Fibroblast of peridontal ligament (primary cell): ENCODE data around the gene LRATD1.
"Not testable (repeated sequence)": the region's sequence is repeated elsewhere in the genome, so short reads cannot be mapped to it uniquely, and the experiment has no call there.

Experiments used
- DNase-seq: peaks from one replicate; pipeline ENCODE4 v3.0.0-alpha.2; 2010; ENCODE audit errors: extremely low read depth

LRATD1 gene

DNA sequence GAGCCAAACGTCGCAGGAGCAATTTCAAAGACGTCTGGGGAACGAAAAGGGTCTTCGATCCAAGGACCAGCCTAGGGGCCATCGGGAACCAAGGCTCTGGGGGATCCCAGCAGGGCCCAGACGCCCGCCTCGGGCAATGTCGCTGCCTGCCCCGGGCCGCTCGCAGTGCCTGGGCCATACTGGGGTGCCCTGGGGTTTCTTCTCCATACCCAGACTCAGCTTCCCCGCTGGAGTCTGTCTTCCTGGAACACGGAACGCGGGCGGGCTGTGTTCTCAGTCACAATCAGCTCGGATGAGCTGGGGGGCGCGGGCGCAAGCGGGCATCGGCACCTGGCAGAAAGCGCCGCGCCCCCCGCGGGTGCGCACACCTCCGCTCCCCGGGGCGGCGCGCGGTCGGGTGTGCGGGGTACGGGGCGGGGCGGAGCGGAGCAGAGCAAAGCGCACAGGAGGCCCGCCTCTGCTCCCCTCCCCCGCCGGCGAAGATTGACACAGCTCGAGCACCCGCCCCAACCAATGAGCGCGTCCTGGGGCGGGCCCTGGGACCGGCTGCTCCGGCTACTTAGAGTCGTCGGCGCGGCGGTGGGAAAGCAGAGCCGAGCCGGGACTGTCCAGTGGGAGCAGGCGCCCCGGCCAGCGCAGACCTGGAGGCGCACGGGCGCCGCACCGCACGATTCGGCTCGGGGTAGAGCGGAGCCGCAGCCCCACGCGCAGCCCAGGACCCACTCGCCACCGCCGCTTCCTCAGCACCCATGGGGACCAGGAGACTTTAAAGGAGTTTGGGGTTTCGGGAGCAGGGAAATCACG, at the start of gene LRATD1:
TSS of gene LRATD1 (plus strand) at position 585 of the 804 bp plus-strand sequence. CDS start 1,263 bp downstream, outside the sequence.
- peak; percentile 50 for DNase-seq

- no peak for DNase-seq
These were observed 49.5 kb upstream of the LRATD1 start for GRCh38 chr2:14583059-14583458.

- DNase-seq = no peak
These were observed 48.7 kb upstream of the LRATD1 start for GRCh38 chr2:14583802-14584201.

DNA sequence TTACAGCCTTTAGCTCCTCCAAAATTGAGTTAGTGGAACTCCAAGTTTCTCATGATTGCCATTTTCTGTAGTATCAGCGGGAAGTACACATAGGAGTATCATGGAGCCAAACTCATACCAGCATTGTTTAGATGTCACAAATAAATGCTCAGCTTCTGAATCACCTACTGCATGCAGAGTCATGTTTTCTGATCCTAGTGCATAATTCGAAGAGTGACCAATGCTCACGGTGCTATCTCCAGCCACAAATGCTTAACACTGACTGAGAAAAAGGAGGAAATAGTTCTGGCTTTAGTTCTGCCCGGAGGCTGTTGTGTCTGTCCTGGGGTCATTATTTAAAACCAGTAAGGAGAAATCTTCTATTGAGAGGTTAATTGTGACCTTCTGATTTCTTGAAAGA, 45.4 kb upstream of the LRATD1 start:
- no peak for DNase-seq

- no peak for DNase-seq
These were observed 31.3 kb upstream of the LRATD1 start for GRCh38 chr2:14601156-14601770.

DNA sequence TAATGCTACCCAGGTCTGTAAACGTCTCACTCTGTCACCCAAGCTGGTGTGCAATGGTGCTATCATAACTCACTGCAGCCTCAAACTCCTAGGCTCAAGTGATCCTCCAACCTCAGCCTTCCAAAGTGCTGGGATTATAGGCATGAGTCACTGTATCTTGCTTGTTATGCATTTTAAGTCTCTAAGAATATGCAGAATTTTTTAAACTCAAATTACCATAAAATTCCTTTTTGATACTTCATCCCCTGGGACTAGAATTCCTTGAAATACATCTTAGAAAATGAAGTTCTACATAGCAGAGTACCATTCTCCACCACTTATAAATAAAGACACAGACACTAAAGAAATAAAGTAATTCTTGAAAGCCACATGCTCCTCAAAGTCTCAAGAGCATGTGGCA, 30.2 kb upstream of the LRATD1 start:
- DNase-seq = peak; percentile 4

DNA sequence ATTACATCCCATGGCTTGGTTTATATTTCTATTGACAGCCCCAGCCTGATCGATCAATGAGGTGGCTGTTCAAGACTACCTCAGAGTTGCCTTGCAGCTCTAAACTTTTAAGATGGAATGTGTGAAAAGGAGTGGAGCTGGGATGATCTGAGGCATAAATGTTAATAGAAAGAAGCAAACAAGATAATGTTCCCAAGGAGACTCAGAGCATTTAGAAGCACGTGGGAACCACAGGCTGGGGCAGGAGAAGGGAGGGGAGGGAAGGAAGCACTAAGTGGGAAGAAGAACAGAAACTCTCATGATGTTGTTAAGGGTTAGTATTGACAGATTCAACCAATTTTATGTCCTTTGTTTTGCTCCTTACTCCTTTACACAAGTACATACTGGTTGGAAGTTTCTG, 28.8 kb upstream of the LRATD1 start:
- DNase-seq = no peak

GRCh38 chr2:14608245-14608644, 24.3 kb upstream of the LRATD1 start:
- no peak for DNase-seq

GRCh38 chr2:14614017-14614416, 18.5 kb upstream of the LRATD1 start:
- peak; percentile 9 for DNase-seq

DNA sequence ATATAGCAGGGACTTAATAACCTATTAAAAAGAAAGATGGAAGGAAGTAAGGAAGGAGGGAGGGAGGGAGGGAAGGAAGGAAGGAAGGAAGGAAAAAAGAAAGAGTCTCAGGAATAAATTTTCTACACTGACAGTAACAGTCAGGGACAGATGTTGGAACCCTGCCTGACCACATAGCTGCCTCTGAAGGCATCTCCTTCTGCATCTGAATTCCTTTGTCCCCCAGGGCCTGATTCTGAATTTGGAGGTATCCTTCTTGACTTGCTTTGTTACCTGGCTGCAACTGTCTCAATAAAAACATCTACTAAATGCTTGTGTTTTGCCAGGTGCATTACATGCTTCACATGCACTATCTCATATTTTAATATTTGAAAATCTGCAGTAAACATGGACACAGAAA, 17.4 kb upstream of the LRATD1 start:
- no peak for DNase-seq

DNA sequence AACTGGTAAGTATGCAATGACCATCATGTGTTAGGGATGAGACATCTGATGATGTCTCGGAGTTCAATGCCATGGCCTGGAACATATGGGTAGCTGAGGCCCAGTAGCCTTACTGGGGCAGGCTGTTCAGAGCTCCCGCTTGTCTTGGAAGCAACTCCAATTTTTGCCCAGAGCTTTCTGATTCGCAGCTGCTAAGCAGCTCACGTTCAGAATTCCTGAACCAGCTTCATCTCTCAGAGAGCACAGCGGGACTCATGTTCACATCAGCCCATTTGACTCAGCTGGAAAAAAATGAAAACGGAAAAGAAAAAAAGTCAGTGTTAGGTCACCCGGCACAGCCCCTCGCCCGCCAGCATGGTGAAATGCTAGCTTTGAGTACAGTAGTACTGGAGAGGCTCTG, 16.8 kb upstream of the LRATD1 start:
- no peak for DNase-seq

GRCh38 chr2:14616342-14616741, 16.2 kb upstream of the LRATD1 start:
- no peak for DNase-seq

DNA sequence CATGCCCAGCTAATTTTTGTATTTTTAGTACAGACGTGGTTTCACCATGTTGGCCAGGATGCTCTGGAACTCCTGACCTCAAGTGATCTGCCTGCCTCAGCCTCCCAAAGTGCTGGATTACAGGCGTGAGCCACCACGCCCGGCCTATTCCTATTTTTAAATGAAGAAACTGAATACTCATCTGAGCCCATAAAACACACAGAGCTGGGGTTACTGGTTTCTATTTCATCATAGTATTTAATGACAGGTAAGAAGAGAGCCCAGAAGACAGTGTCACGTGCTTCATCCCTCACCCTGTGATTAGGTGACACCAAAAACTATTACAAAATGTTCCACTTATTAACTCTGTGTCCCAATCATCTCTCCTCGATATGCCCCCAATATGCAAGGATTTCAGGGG, 15.6 kb upstream of the LRATD1 start:
- DNase-seq = no peak

DNA sequence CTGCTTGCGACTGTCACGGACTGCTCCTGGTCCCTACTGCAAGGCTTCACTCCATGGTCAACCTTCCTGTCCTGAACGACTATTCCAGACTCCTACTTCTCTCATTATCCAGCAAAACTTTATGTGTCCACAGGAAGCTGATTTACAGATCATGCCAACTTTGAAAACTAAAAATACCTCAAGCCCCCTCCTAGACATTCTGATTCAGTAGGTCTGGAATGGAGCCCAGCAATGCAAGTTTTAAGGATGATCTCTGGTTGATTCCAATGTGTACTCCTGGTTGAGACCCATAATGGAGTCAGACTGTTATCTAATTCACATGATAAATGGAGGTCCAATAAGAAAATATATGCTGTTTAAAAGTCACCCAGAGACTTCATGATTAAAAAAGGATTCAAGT, 13.1 kb upstream of the LRATD1 start:
- no peak for DNase-seq

DNA sequence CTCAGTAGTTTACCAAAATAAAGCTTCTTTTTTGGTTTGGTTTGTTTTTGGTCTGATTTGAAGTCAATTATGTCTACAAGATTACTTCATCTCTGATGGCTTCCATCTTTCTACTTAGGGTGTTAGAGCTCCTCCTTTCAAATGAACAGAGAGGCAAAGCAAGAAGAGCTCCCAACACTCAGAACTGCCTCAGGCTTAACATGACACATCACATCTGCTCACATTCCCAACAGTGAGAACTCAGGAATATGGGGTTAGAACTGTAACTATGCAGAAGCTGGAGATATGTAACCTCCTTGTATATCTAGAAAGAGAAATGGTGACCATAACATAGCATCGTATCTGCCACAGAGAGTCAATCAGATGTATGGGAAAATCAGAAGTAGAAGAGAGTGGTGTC, 11.4 kb upstream of the LRATD1 start:
- DNase-seq = no peak

DNA sequence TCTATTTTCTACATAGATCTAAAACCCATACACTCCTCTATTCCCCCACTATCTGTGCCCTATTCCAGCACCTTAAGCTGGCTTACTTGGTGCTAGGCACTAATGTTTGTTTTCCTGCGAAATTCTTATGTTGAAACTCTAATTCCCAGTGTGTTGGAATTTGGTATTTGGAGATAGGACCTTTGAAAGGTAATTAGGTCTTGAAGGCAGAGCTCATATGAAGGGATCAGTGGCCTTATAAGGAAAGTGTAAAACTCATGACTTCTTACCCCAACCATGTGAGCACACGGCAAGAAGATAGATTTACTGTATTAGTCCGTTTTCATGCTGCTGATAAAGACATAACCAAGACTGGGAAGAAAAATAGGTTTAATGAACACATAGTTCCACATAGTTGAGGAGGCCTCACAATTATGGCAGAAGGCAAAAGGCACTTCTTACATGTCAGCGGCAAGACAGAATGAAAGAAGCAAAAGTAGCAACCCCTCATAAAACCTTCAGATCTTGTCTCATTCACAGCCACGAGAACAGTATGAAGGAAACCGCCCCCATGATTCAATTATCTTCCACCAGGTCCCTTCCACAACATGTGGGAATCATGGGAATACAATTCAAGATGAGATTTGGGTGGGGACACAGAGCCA, 10.5 kb upstream of the LRATD1 start:
- DNase-seq = no peak

GRCh38 chr2:14622550-14622939, 10.0 kb upstream of the LRATD1 start:
- DNase-seq = not testable (repeated sequence)

- DNase-seq = no peak
These were observed 9.3 kb upstream of the LRATD1 start for GRCh38 chr2:14623237-14623636.

GRCh38 chr2:14626873-14627272, 5.6 kb upstream of the LRATD1 start:
- no peak for DNase-seq

DNA sequence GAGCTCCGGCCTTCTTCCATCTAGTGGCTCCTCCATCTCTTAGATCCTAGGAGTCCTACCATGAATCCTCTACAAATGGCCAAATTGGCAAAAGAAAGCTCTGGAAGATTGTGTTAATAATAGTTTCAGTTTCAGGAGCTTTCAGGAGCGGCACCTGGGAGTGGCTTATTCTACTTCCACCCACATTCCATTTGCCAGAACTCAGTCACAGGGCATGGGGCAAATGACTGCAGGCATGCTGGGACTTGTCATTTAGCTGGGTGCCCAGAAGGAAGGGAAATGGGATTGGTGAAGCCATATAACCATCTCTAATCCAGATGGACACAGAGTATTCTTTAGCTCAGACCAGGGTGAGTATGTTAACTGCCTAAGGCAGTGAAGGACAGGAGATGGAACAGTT, 3.6 kb upstream of the LRATD1 start:
- no peak for DNase-seq

GRCh38 chr2:14631406-14632040, 994 bp upstream of the LRATD1 start:
- DNase-seq = peak; percentile 18

GRCh38 chr2:14633061-14633460, 544 bp downstream of the LRATD1 start:
- DNase-seq = no peak
